Measurements from ENCODE around the gene RHOC. TPM values are rescaled to one million over a fixed set of nuclear protein-coding genes. Genes with fewer than 3 reads are reported as not detected.
"Not testable (repeated sequence)": the region's sequence is repeated elsewhere in the genome, so short reads cannot be mapped to it uniquely, and the experiment has no call there.

The RHOC gene
- total RNA-seq, 1 donor from 2014 or later = 251 TPM

DNA sequence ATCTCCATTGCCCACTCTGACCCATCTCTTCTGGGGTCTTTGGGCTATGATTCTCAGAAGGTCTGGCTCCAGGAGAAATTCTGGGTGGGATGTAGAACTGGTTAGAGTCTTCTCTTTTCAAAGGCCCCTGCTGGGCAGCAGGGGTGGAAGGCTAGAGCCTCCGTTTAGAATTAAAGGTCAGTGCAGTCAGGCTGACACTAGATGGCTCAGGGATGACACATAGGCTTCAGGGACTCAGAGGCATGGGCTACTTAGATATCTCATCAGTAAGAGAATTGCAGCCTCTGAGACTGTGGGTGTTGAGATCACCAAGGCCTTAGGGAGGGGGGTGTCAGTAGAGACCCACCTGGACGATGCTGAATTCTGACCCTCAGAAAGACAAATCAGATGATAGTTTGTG lies 20.8 kb upstream of the RHOC start:
- Histone ChIP-seq H3K4me1 (peaks cover 5% of the 10 kb centered on the region), H3K36me3 (no peaks in the 10 kb centered on the region), H3K9me3 (no peaks in the 10 kb centered on the region), H3K27me3 (no peaks in the 10 kb centered on the region), H3K4me3 (no peak overlapping the region), H3K27ac (no peak overlapping the region)
- no peak for DNase-seq (ENCODE audit: extremely low spot score in 2 of 2)
- no peak for TF ChIP-seq POLR2AphosphoS5 (IDR thresholded peaks at IDR 0.05; ENCODE audit: insufficient read depth in 1 of 2, low read depth in 1 of 2)
- no peak for TF ChIP-seq POLR2A (IDR thresholded peaks at IDR 0.05)
- TF ChIP-seq, protein P1, sequence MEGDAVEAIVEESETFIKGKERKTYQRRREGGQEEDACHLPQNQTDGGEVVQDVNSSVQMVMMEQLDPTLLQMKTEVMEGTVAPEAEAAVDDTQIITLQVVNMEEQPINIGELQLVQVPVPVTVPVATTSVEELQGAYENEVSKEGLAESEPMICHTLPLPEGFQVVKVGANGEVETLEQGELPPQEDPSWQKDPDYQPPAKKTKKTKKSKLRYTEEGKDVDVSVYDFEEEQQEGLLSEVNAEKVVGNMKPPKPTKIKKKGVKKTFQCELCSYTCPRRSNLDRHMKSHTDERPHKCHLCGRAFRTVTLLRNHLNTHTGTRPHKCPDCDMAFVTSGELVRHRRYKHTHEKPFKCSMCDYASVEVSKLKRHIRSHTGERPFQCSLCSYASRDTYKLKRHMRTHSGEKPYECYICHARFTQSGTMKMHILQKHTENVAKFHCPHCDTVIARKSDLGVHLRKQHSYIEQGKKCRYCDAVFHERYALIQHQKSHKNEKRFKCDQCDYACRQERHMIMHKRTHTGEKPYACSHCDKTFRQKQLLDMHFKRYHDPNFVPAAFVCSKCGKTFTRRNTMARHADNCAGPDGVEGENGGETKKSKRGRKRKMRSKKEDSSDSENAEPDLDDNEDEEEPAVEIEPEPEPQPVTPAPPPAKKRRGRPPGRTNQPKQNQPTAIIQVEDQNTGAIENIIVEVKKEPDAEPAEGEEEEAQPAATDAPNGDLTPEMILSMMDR (IDR thresholded peaks at IDR 0.05) = no peak
- intact Hi-C loops (cut with DNase I) = loop anchor here (10.0 kb wide), 1 partner anchor 317 kb away; no protein-coding TSS in a partner anchor

DNA sequence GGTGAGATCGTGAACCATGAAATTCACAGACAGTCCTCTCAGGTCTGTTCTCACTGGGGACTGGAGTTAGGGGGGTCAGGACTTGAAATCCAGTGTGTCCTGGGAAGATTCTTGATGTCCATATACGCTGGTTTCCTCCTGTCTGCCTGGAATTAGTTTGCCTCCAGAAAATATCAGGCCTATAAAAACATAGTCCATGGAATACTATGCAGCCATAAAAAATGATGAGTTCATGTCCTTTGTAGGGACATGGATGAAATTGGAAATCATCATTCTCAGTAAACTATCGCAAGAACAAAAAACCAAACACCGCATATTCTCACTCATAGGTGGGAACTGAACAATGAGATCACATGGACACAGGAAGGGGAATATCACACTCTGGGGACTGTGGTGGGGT lies 17.3 kb upstream of the RHOC start:
- DNase-seq (ENCODE audit: extremely low spot score in 2 of 2); H3K27me3 ChIP-seq; H3K27ac ChIP-seq; H3K36me3 ChIP-seq; H3K9me3 ChIP-seq; H3K4me3 ChIP-seq: not testable (repeated sequence)
- intact Hi-C loops (cut with DNase I) = loop anchor here (10.0 kb wide), 1 partner anchor 321 kb away; no protein-coding TSS in a partner anchor
- H3K4me1 ChIP-seq = peaks cover 15% of the 10 kb centered on the region

GRCh38 chr1:112723511-112723839 lies 16.5 kb upstream of the RHOC start:
- H3K27ac ChIP-seq = peak overlapping the region; percentile 54
- intact Hi-C loops (cut with DNase I) = loop anchor here (10.0 kb wide), 1 partner anchor 321 kb away; no protein-coding TSS in a partner anchor
- no peak for DNase-seq (ENCODE audit: extremely low spot score in 2 of 2)

DNA sequence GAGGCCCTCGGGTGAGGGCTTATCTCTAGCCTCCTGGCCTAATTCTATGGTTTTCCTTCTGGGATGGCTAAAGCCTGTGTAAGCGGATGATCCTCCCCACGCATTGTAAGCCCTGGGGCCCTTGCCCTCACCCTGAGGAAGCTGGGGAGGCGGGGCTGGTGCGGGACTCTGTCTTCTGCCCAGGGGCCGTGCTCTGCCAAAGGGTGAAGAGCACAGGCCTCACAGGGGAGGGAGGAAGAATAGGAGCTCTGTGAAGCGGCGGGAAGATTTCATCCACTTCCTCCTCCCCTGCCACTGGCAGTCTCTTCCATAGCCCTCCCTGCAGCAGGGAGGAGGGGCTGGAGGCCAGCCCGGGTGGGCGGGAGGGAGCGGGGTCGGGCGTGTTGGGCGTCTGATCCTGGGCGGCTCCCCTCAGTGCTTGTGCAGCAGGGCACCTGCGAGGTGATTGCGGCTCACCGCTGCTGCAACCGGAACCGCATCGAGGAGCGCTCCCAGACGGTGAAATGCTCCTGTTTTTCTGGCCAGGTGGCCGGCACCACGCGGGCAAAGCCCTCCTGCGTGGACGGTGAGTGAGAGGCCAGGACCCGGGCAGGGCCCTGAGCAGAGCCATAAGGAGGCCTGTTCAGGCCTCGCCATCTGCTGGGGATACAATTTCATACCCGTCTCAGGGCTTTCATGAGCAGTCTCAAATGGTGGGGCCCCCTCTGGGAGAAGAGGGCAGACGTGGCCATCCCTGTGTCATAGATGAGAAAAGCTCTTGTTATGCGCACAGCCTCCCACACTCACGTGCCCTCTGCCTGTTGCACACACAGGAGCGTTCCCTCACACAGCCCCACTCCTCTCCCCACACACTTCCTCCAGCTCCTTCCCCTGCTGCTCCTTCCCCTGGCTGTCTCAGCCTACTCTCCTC lies 15.9 kb upstream of the RHOC start:
- Histone ChIP-seq H3K9me3 (no peaks in the 10 kb centered on the region), H3K27me3 (no peaks in the 10 kb centered on the region)
- TF ChIP-seq, protein P1 (IDR thresholded peaks at IDR 0.05) = no peak
- TF ChIP-seq POLR2AphosphoS5 (IDR thresholded peaks at IDR 0.05; ENCODE audit: insufficient read depth in 1 of 2, low read depth in 1 of 2) = peak in 1 of 2 donors; percentile 40

More at GRCh38 chr1:112723511-112723839, 16.5 kb upstream of the RHOC start:
- no peaks in the 10 kb centered on the region for H3K27me3 ChIP-seq
- TF ChIP-seq, protein P1 (IDR thresholded peaks at IDR 0.05) = no peak
- no peaks in the 10 kb centered on the region for H3K36me3 ChIP-seq
- peaks cover 22% of the 10 kb centered on the region for H3K4me1 ChIP-seq
- H3K9me3 ChIP-seq = no peaks in the 10 kb centered on the region
- no peak overlapping the region for H3K4me3 ChIP-seq

GRCh38 chr1:112721966-112722524 lies 15.1 kb upstream of the RHOC start:
- no peak for DNase-seq (ENCODE audit: extremely low spot score in 2 of 2)
- no peak overlapping the region for H3K4me3 ChIP-seq
- H3K27me3 ChIP-seq = no peaks in the 10 kb centered on the region
- H3K9me3 ChIP-seq = no peaks in the 10 kb centered on the region
- peak overlapping the region; percentile 54 for H3K27ac ChIP-seq
- no peaks in the 10 kb centered on the region for H3K36me3 ChIP-seq
- intact Hi-C loops (cut with DNase I) = loop anchor here (10.0 kb wide), 1 partner anchor 323 kb away; no protein-coding TSS in a partner anchor
- H3K4me1 ChIP-seq = peaks cover 23% of the 10 kb centered on the region
- TF ChIP-seq, protein P1 (IDR thresholded peaks at IDR 0.05) = no peak
- TF ChIP-seq POLR2A (IDR thresholded peaks at IDR 0.05) = no peak
- TF ChIP-seq POLR2AphosphoS5 (IDR thresholded peaks at IDR 0.05; ENCODE audit: insufficient read depth in 1 of 2, low read depth in 1 of 2) = no peak

More for the DNA sequence above, 15.9 kb upstream of the RHOC start:
- Histone ChIP-seq H3K27ac (peak overlapping the region; percentile 54), H3K4me1 (peaks cover 23% of the 10 kb centered on the region), H3K4me3 (peak overlapping the region; percentile 23 to 41), H3K36me3 (no peaks in the 10 kb centered on the region)
- intact Hi-C loops (cut with DNase I) = loop anchor here (10.0 kb wide), 1 partner anchor 322 kb away; no protein-coding TSS in a partner anchor
- DNase-seq (ENCODE audit: extremely low spot score in 2 of 2) = peak in 1 of 2 donors; percentile 85

DNA sequence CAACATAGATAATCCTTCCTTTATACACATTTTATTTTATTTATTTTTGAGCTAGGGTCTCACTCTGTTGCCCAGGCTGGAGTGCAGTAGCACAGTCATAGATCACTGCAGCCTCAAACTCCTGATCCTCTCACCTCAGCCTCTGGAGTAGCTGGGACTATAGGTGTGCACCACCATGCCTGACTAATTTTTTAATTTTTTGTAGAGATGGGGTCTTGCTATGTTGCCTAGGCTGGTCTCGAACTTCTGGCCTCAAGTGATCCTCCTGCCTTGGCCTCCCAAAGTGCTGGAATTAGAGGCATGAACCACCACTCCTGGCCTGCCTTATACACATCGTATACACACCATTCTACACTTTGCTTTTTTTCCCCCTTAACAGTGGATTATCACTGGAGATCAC lies 14.4 kb upstream of the RHOC start:
- H3K4me3 ChIP-seq; H3K27me3 ChIP-seq; H3K36me3 ChIP-seq; DNase-seq (ENCODE audit: extremely low spot score in 2 of 2); H3K27ac ChIP-seq; H3K9me3 ChIP-seq: not testable (repeated sequence)
- H3K4me1 ChIP-seq = peaks cover 23% of the 10 kb centered on the region
- intact Hi-C loops (cut with DNase I) = loop anchor here (10.0 kb wide), 1 partner anchor 324 kb away; no protein-coding TSS in a partner anchor
